Upper lobe of right lung (tissue), 1 donor: ENCODE results near the gene HNRNPL. TPM values are rescaled to one million over a fixed set of nuclear protein-coding genes. Genes with fewer than 3 reads are reported as not detected.

Experiments used
- ATAC-seq: fragments of 200-7000 bp; cut with Tn5 transposase; one replicate; pipeline ENCODE4 v1.9.1; 2020; ENCODE audit warnings: mild to moderate bottlenecking, moderate library complexity
- DNase-seq: peaks from one replicate; pipeline ENCODE4 v3.0.0-alpha.2; 2020
- H3K27ac ChIP-seq: fragments of 200-600 bp; one replicate; pipeline ENCODE4 v1.8.0; 2022
- H3K27me3 ChIP-seq: fragments of 200-600 bp; one replicate; pipeline ENCODE4 v1.8.0; 2022; ENCODE audit warnings: mild to moderate bottlenecking
- H3K36me3 ChIP-seq: fragments of 200-600 bp; one replicate; pipeline ENCODE4 v1.8.0; 2022
- H3K4me1 ChIP-seq: fragments of 200-600 bp; one replicate; pipeline ENCODE4 v1.8.0; 2022
- H3K4me3 ChIP-seq: fragments of 200-600 bp; one replicate; pipeline ENCODE4 v1.8.0; 2022; ENCODE audit warnings: mild to moderate bottlenecking
- H3K9me3 ChIP-seq: fragments of 200-600 bp; one replicate; pipeline ENCODE4 v1.8.0; 2022
- intact Hi-C: fragments of 100-400 bp; cut with DNase I; formaldehyde crosslinking; loops from one replicate; pipeline ENCODE4 v1.11.0; 2022
- long read RNA-seq: library from polyadenylated mRNA; unstranded; transcript quantifications from one replicate; pipeline ENCODE4 v2.0.0, GENCODE V29; 2021
- total RNA-seq: library from RNA; stranded (reverse); fragmentation: NEBNext Ultra II Directional; extraction: Animal tissue kit (Norgen Biotek cat#: 25700); gene quantifications from one replicate; pipeline ENCODE4 v1.2.1, GENCODE V29; 2021
- TF ChIP-seq, protein P1 (sequence below): fragments of 200-600 bp; IDR thresholded peaks from one replicate; pipeline ENCODE4 v1.8.0; 2022; ENCODE audit warnings: antibody characterized with exemption
- donor health status: DM: no; HTN: yes; CAD: no; lungs with severe emphysema.

HNRNPL gene
- total RNA-seq: 248 TPM
- long read RNA-seq, transcript HNRNPL-201 (13 exons, 2,471 nt): major isoform, 195 of 309 reads
- long read RNA-seq, transcript HNRNPL-206 (6 exons, 3,094 nt): minor isoform, 10 of 309 reads
- long read RNA-seq, transcript HNRNPL-210 (13 exons, 1,633 nt): minor isoform, 9 of 309 reads
- long read RNA-seq, partial matches to known transcripts: 51 of 309 reads
- long read RNA-seq, other reads (novel, unspliced or antisense): 40 of 309 reads

DNA sequence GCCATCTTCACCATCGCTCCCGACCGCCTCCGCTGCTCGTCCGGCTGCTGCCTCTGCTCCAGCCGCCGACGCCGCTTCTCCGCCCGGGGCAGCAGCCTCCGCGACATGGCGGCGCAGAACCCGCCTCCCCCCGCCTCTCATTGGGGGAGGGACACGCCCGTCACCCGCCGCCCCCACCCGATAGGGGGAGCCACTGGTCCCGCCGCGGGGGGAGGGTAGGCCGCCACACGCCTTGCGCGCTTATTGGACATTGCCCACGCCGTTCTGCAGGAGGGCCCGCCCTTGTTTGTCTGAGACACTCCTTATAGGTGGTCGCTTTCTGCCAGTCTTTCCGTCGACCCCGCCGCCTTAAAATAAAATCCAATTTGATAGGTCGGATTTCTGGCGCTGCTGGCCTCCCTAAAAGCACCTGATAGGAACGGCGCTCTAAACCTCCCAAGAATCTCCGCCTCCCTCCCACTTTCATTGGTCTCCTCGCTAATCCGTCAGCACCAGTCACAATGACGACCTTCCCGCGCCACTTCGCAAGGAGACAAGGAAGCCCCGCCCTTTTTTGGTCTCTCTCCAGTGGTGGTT, at the start of gene HNRNPL:
Gene HNRNPL (minus strand): TSS at position 127 of the 576 bp plus-strand sequence. CDS start 20 bp downstream, at position 107.
- Histone ChIP-seq H3K27me3 (no peaks in the 10 kb centered on the region), H3K36me3 (peaks cover 29% of the 10 kb centered on the region), H3K9me3 (no peaks in the 10 kb centered on the region), H3K4me1 (peaks cover 31% of the 10 kb centered on the region), H3K27ac (peak within 1 kb of the TSS; percentile 99), H3K4me3 (peak within 1 kb of the TSS; percentile 77)
- intact Hi-C loops: no loop called here
- DNase-seq (peak; percentile 100), ATAC-seq (peak; percentile 86)
- TF ChIP-seq, protein P1, sequence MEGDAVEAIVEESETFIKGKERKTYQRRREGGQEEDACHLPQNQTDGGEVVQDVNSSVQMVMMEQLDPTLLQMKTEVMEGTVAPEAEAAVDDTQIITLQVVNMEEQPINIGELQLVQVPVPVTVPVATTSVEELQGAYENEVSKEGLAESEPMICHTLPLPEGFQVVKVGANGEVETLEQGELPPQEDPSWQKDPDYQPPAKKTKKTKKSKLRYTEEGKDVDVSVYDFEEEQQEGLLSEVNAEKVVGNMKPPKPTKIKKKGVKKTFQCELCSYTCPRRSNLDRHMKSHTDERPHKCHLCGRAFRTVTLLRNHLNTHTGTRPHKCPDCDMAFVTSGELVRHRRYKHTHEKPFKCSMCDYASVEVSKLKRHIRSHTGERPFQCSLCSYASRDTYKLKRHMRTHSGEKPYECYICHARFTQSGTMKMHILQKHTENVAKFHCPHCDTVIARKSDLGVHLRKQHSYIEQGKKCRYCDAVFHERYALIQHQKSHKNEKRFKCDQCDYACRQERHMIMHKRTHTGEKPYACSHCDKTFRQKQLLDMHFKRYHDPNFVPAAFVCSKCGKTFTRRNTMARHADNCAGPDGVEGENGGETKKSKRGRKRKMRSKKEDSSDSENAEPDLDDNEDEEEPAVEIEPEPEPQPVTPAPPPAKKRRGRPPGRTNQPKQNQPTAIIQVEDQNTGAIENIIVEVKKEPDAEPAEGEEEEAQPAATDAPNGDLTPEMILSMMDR: peak; percentile 56

DNA sequence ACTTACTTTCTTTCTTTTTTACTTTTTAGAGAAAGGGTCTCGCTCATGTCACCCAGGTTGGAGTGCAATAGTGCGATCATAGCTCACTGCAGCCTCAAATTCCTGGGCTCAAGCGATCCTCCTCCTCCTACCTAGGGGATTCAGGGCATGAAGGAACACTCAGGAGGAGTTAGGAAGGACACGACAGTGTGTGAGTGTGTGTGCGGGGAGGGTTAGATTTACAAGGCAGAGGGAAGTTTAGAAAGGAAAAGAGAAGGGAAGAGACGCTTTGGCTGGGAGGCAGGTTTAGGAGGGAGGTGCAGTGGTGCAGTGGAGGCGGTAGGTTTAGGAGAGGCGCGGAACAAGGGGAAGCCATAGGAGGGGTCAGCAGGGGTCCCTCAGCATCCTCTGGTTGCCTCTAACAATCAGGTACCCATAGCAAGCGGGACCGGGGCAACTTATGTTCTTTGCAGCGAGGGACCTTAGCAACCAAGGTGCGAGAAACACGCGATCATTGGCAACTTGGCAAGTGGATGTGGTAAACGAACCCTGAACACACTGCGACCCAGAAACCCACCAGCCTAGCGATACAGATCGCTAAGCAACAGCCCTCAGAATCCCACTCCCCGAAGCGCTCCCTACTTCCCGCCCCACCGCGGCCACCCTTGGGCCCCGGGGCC, 49.1 kb upstream of the HNRNPL start:
- TF ChIP-seq, protein P1: no peak
- Histone ChIP-seq H3K4me3 (peak overlapping the region; percentile 96), H3K4me1 (peaks cover 25% of the 10 kb centered on the region), H3K27me3 (no peaks in the 10 kb centered on the region), H3K27ac (peak overlapping the region; percentile 89), H3K36me3 (no peaks in the 10 kb centered on the region), H3K9me3 (no peaks in the 10 kb centered on the region)
- ATAC-seq (no peak), DNase-seq (no peak)
- intact Hi-C loops: no loop called here

DNA sequence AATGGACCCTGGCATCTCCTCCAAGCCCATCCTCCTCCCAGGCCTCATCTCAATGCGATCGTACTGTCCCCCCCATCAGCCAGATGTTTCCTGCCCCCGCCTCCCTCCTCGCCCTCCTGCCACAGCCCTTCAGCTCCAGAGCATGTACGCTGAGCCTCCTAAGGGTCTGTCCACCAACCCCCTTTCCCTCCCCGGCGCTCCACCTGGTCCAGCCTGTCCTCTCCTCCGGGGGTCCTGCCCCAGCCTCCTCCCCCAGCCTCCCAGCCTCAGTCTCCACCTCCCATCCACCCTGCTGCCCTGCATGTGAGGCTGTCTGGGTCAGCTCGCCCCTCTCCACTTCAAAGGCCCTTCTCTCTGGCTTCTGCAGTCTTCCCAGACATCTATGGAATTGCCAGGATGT, 45.2 kb upstream of the HNRNPL start:
- no peak overlapping the region for H3K27ac ChIP-seq
- no peaks in the 10 kb centered on the region for H3K9me3 ChIP-seq
- H3K4me3 ChIP-seq: no peak overlapping the region
- H3K27me3 ChIP-seq: no peaks in the 10 kb centered on the region
- peaks cover 17% of the 10 kb centered on the region for H3K4me1 ChIP-seq
- DNase-seq (no peak), ATAC-seq (no peak)
- intact Hi-C loops: no loop called here
- H3K36me3 ChIP-seq: peaks cover 25% of the 10 kb centered on the region
- TF ChIP-seq, protein P1: no peak

DNA sequence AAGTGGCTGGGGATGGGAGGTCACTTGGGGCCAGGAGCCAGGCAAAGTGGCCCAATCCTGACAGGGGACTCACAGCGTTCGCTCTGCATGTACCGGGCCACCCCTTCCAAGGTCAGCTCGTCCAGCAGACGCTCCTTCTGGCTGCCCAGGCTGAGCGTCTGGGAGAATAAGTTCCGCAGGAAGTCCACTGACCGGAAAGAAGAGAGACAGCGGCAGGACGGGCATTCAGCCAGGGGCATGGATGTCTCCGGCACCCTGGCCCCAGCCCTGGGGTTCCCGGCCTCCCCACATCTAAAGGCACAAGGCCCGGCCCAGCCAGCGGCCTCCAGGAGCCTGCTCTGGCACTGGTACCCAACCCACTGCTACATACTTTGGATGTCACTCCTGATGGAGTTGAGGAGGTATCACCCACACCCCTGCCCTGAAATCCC, 43.6 kb upstream of the HNRNPL start:
- Histone ChIP-seq H3K4me1 (peaks cover 11% of the 10 kb centered on the region), H3K27me3 (no peaks in the 10 kb centered on the region), H3K4me3 (no peak overlapping the region), H3K27ac (peak overlapping the region; percentile 6), H3K9me3 (no peaks in the 10 kb centered on the region), H3K36me3 (peaks cover 41% of the 10 kb centered on the region)
- TF ChIP-seq, protein P1: no peak
- DNase-seq (no peak), ATAC-seq (peak; percentile 23)
- intact Hi-C loops: no loop called here

DNA sequence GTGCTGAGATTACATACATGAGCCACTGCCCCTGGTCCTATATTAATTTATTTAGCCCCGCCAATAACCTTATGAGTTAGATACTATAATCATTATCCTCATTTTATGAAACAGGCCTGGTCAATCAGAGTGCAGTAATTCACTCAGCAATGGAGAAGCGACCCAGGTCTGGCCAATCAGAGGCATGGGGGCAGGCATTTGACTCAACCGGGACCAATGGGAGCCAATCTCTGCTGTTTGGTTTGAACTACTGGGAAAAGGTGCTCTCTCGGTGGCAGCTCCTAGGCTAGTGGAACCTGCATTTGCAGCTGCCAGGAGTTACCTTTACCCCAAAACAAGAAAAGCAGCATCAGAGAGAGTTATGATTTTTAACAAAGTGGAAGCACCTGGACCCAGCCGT, 43.1 kb upstream of the HNRNPL start:
- no peak overlapping the region for H3K4me3 ChIP-seq
- intact Hi-C loops: no loop called here
- TF ChIP-seq, protein P1: no peak
- peaks cover 5% of the 10 kb centered on the region for H3K4me1 ChIP-seq
- DNase-seq (no peak), ATAC-seq (no peak)
- H3K36me3 ChIP-seq: peaks cover 43% of the 10 kb centered on the region
- H3K9me3 ChIP-seq: no peaks in the 10 kb centered on the region
- H3K27me3 ChIP-seq: no peaks in the 10 kb centered on the region
- H3K27ac ChIP-seq: no peak overlapping the region
